ENCODE results near the gene FLT3.

FLT3 gene

GRCh38 chr13:28000567-28000966 is 99.8 kb downstream of the FLT3 start:
- no peak for DNase-seq

GRCh38 chr13:27997904-27998522 is 102.4 kb downstream of the FLT3 start:
- DNase-seq, result peak; percentile 23

GRCh38 chr13:27991881-27992280 is 108.5 kb downstream of the FLT3 start:
- DNase-seq, result no peak

- no peak for DNase-seq
Observed at GRCh38 chr13:27988520-27988919, 111.9 kb downstream of the FLT3 start, which contains the start of gene URAD. Gene URAD (minus strand): TSS chr13:27988693. CDS start chr13:27988637, 56 bp downstream.

GRCh38 chr13:27985600-27985999 is 114.8 kb downstream of the FLT3 start:
- no peak for DNase-seq

- no peak for DNase-seq
Observed at GRCh38 chr13:27982361-27982760, 118.0 kb downstream of the FLT3 start.

DNA sequence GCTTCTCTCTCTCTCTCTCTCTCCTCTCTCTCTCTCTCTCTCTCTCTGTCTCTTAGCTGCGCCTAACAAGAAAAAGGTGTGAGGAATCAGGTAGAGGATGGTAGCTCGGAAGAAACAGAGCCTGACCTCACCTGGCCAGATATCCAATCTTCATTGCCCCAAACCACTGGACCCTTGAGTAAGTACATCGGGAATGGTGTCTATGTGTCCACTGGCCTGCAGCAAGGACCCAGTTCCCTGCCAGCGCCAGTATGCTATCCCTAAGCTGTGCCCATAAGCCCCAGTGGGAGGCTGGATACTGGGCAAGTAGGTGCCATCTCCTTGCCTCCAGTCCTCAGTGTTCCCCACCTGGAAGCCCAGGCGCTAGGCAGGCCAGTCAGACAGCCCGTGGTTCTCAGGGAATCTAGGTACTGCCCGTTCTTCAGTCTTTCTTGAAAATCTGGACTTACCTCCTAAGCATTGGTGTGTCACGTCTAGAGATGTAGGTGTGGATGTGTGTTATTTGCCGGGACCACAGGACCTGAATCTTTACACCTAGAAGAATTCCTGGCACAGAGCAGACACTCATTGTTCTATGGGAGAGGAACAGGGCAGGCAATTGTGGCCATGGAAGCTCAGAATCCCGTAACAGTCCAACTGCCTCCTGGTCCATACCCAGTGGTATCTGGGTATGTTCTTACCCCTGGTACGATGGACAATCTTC is 119.2 kb downstream of the FLT3 start:
- no peak for DNase-seq

GRCh38 chr13:27980280-27980998 is 119.9 kb downstream of the FLT3 start:
- DNase-seq, result no peak

DNA sequence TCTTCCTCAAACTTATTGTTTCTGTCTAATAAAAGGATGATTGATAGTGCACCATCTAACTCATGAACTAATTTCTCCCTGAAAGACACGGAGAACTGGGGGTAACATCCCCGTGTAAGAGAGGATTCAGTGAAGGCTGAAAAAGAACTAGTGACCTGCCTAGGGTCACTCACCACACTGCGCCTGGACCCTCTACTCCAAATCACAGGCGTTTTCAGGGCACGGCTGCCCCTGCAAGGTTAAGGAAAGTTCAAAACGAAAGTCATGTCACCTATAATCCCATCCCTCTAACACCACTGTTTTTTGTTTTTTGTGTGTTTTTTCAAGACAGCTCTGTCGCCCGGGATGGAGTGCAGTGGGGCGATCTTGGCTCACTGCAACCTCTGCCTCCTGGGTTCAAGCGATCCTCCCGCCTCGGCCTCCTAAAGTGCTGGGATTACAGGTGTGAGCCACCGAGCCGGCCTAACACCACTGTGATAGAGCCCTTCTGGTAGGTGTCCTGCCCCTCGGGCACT is 120.6 kb downstream of the FLT3 start:
- DNase-seq, result no peak

- DNase-seq, result no peak
Observed at GRCh38 chr13:27979001-27979643, 121.3 kb downstream of the FLT3 start.

GRCh38 chr13:27978301-27978968 is 121.9 kb downstream of the FLT3 start:
- DNase-seq, result no peak

DNA sequence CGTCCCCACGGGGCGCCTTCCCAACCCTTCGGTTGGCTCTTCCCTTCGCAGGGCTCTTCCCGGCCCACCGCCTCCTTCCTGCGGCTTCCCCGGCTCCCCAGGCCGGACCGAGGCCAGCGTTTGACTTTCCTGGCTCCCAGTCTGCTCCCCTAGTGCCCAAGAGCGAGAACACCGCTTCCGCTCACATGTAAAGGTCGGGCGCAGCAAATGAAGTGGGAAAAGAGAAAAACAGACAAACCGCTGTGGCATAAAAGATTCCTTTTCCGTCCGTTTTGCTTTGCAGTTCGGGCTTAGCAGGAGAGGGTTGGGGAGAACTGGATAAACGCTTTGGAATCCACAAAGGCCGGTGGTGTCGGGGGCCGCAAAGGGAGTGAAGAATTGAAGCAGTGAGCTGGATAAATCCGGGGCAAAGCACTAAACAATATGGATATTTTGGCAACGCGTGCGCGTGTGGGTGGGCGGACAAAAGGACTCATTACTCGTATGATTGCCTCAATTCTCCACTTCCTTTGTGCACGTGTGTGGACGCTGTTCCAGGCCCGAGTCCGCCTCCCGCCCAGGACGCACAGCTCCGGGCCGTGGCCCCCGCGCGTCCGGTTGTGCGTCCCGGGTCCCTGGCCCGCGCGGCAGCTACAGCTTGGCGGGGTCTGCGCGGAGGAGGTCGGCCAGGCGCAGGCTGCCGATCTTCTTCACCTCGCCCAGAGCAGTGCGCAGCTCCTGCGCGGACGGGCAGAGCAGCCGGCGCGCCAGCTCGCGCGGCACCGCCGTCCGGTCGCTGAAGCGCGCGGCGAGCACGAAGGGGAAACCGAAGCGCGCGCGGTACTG is 122.7 kb downstream of the FLT3 start:
- no peak for DNase-seq

- no peak for DNase-seq
Observed at GRCh38 chr13:27976362-27977091, 123.8 kb downstream of the FLT3 start.

DNA sequence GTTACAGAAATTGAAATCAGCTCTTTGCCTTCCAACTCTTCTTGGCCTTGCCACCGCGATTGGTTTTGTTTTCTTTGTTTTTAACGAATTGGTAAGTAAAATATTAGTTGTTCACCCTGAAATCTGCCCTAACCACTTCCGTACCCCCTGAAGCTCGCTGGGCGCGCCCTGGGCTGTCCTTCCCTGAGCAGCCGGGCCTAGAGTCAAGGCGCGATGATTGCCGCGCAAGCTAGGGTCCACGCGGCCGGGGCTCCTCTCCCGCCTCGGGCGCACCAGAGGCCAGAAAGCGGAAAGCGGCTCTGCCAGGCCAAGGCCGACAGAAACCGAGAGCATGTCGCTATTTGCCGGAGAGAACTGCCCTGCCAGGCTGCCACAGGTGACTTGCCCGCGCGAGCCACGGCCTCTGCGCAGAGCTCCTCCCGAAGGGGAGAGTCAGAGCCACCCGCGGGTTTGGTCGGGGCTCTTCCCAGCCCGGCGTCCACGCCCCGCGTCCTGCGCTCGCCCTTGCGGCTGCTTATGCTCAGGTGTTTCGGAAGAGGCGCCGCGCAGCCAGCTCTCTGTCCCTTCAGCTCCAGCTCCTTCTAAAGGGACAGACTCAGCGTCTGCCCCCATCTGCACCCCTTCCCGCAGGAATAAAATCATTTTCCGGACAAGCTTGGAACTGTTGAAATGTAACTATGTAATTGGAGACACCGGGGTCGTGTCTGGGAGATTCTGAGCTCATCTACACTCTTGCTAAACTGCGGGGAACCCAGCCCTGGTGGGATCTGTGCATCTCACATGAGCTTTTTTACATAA is 124.6 kb downstream of the FLT3 start:
- no peak for DNase-seq

DNA sequence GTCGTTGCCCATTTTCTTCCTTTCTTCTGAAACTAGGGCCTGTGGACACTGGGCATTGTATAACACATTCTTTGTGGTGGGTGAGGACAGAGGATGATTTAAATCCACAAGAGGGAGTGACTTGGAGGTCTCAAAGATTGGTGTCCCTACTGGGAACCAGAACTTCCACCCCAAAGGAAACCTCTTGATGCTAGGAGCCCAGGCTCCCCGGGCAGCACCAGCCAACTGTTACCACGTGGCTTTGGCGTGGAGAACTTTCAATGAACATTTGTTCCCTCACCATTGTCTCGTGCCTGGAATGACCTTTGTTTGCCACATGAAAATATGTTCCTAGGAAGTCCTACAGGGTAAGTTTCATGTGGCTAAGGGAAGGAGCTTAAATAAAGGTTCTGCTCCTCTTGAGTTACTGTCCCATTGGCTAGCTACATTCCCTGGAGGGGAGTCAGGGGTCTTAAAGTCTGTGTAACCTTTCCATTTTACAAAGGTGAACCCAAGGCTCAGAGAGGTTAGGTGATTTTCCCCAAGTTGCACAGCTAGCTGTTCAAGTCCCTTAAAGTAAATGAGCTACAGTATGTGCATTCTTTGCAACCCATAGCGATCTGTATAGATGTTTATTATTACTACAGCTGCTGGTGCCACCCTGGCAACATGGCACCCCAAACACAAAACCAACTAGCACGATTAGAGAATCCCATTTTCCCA is 126.3 kb downstream of the FLT3 start:
- no peak for DNase-seq

GRCh38 chr13:27973291-27973690 is 127.1 kb downstream of the FLT3 start:
- no peak for DNase-seq

GRCh38 chr13:27972478-27972820 is 127.9 kb downstream of the FLT3 start:
- no peak for DNase-seq

- DNase-seq, result no peak
Observed at GRCh38 chr13:27971776-27972477, 128.4 kb downstream of the FLT3 start.

DNA sequence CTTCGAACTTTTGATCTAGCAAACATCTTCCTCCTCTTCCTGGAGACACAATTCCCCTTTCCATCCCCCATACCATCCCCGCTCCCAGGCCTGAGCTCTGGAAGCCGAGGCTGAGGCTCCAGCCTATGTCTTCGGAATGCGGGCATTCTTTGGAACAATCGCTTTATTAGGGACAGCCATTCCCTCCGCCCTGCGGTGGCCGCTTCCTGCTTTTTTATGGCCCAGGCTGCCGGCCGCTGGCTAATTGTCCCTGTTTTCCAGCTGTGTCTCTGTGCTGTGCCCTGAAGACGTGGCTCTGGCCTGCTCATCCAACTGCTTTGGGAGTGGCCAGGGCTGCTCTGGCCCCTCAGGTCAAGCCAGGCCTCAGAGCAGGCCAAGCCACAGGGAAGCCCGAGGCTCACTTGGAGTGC is 129.1 kb downstream of the FLT3 start:
- DNase-seq, result no peak
